Activated CD4-positive, CD25-positive, alpha-beta regulatory T cell (primary cell): Measurements from ENCODE around the gene F7.

Source experiments
- DNase-seq, 4 experiments: peaks; one replicate each; lab custom pipeline; 2025; lab: John Stamatoyannopoulos, UW

F7 gene

GRCh38 chr13:113138792-113139551 is 33.4 kb downstream of the F7 start:
- no peak for DNase-seq

GRCh38 chr13:113139577-113139976 is 34.0 kb downstream of the F7 start:
- DNase-seq: no peak

GRCh38 chr13:113140677-113141600 is 35.3 kb downstream of the F7 start:
- no peak for DNase-seq

- DNase-seq: no peak
Observed at GRCh38 chr13:113141601-113141970, 36.0 kb downstream of the F7 start.

- DNase-seq: no peak
Observed at GRCh38 chr13:113142876-113143275, 37.3 kb downstream of the F7 start.

GRCh38 chr13:113143466-113144254 is 38.1 kb downstream of the F7 start:
- no peak for DNase-seq

- no peak for DNase-seq
Observed at GRCh38 chr13:113144255-113144629, 38.7 kb downstream of the F7 start.

- peak in 1 of 4 experiments; percentile 8 for DNase-seq
Observed at GRCh38 chr13:113145496-113145895, 39.9 kb downstream of the F7 start.

GRCh38 chr13:113145911-113146598 is 40.5 kb downstream of the F7 start:
- no peak for DNase-seq

GRCh38 chr13:113146750-113147149 is 41.2 kb downstream of the F7 start:
- DNase-seq: no peak

GRCh38 chr13:113147206-113147605 is 41.6 kb downstream of the F7 start:
- no peak for DNase-seq

- DNase-seq: no peak
Observed at GRCh38 chr13:113148407-113148806, 42.8 kb downstream of the F7 start.

- no peak for DNase-seq
Observed at GRCh38 chr13:113148940-113149503, 43.4 kb downstream of the F7 start.

GRCh38 chr13:113149711-113150549 is 44.3 kb downstream of the F7 start:
- no peak for DNase-seq

GRCh38 chr13:113150550-113151365 is 45.2 kb downstream of the F7 start:
- no peak for DNase-seq

- no peak for DNase-seq
Observed at GRCh38 chr13:113151745-113152690, 46.4 kb downstream of the F7 start.

- no peak for DNase-seq
Observed at GRCh38 chr13:113152691-113152983, 47.0 kb downstream of the F7 start.

- no peak for DNase-seq
Observed at GRCh38 chr13:113152984-113153809, 47.6 kb downstream of the F7 start.
